Breast epithelium (tissue), 3 donors: ENCODE measurements around the gene ZFP62.

Experiments used
- CTCF ChIP-seq, 3 donors: fragments of 450-650 bp; IDR thresholded peaks; one replicate each; pipeline ENCODE4 v1.5.1; 2016 to 2017; ENCODE audit warnings: antibody characterized with exemption in 3 of 3, mild to moderate bottlenecking in 3 of 3, moderate library complexity in 3 of 3
- POLR2A ChIP-seq: fragments of 450-650 bp; IDR thresholded peaks from one replicate; pipeline ENCODE4 v1.6.1; 2016; ENCODE audit warnings: antibody characterized with exemption, mild to moderate bottlenecking, moderate library complexity

- TF ChIP-seq POLR2A (no peak), CTCF (IDR thresholded peaks at IDR 0.05) (no peak)
Measured at GRCh38 chr5:180824630-180825476, 36.2 kb downstream of the ZFP62 start.
